Measurements from ENCODE around the gene LY6G6C.

- no peak for TF ChIP-seq POLR2A (IDR thresholded peaks at IDR 0.05)
- TF ChIP-seq CTCF (IDR thresholded peaks at IDR 0.05) = no peak
- TF ChIP-seq POLR2AphosphoS5 (IDR thresholded peaks at IDR 0.05) = no peak
Observed at GRCh38 chr6:31700740-31701401, 20.7 kb downstream of the LY6G6C start.

All from breast epithelium (tissue), 3 donors.